ENCODE measurements around the gene GNA14.
"Not testable (repeated sequence)": the region's sequence is repeated elsewhere in the genome, so short reads cannot be mapped to it uniquely, and the experiment has no call there.

GNA14 gene

DNA sequence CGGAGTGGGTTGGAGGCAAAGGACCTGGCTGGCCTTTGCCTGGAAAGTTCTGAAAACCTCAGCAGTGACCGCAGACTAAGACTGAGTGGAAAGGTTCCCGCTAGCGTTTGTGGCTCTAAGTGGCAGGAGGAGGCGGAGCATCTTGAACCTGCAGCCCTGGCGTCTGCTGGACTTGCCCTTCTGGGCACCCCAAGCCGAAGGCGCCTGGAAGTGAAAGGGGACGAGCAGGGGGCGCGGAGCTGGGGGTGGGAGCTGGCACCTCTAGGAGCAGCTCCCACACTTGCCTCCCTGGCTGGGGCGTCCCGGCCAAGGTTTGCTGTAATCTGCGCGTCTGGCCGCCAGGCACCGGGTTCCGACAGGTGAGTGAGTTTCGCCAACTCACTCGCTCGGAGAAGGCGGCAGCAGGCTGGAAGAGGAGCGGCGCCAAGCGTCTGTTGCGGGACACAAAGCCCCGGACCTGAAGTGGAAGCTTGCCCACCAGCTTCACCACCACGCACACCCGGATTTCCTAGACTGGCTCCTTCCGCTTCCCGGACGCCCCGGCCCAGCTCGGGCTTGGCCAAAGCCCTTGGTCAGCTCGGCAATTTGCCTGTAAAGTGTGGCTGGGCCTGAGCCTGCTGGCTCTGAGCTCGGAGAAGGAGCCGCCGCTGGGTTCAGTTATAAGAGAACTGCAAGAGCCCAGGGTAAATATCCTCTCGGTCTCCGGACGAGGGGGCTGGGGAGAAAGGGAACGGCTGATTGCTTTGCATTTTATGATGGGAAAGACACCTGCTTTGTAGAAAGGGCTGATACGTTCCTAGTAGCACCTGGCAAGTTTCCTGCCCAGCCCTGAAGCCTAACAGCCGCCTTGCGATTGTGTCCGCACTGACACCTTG lies at the start of gene GNA14:
TSS of gene GNA14 (minus strand) at position 89 of the 875 bp plus-strand sequence. CDS start 529 bp downstream, outside the sequence.
- TF ChIP-seq, protein P1, sequence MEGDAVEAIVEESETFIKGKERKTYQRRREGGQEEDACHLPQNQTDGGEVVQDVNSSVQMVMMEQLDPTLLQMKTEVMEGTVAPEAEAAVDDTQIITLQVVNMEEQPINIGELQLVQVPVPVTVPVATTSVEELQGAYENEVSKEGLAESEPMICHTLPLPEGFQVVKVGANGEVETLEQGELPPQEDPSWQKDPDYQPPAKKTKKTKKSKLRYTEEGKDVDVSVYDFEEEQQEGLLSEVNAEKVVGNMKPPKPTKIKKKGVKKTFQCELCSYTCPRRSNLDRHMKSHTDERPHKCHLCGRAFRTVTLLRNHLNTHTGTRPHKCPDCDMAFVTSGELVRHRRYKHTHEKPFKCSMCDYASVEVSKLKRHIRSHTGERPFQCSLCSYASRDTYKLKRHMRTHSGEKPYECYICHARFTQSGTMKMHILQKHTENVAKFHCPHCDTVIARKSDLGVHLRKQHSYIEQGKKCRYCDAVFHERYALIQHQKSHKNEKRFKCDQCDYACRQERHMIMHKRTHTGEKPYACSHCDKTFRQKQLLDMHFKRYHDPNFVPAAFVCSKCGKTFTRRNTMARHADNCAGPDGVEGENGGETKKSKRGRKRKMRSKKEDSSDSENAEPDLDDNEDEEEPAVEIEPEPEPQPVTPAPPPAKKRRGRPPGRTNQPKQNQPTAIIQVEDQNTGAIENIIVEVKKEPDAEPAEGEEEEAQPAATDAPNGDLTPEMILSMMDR (conservative IDR thresholded peaks at IDR 0.05): no peak
- no peak for TF ChIP-seq ZFX (IDR thresholded peaks at IDR 0.05)

DNA sequence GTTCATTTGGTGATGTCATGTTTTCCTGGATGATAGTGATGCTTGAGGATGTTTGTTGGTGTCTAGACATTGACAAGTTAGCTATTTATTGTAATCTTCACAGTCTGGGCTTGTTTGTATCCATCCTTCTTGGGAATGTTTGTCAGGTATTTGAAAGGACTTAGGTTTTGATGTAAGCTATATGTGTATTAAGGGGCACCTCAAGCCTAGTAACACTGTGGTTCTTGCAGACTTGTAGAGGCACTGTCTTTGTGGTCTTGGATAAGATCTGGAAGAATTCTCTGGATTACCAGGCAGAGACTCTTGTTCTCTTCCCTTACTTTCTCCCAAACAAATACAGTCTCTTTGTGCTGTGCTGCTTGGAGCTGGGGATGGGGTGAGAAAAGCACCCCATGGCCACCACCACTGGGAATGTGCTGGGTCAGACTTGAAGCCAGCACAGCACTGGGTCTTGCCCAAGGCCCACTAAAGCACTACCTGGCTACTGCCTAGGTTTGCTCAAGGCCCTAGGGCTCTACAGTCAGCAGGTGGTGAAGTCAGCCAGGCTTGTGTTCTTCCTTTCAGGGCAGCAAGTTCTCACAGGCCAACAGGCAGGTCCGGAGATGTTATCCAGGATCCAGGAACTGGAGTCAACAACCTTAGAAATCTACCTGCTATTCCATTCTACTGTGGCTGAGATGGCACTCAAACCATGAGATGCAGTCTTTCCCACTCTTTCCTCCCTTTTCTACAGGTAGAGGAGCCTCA lies 49.3 kb upstream of the GNA14 start:
- no peak overlapping the region for H3K27ac ChIP-seq
- TF ChIP-seq, protein P1 (conservative IDR thresholded peaks at IDR 0.05): no peak
- TF ChIP-seq ZFX (IDR thresholded peaks at IDR 0.05): no peak

More for the DNA sequence above, at the start of gene GNA14:
- peak within 1 kb of the TSS; percentile 73 for H3K27ac ChIP-seq

DNA sequence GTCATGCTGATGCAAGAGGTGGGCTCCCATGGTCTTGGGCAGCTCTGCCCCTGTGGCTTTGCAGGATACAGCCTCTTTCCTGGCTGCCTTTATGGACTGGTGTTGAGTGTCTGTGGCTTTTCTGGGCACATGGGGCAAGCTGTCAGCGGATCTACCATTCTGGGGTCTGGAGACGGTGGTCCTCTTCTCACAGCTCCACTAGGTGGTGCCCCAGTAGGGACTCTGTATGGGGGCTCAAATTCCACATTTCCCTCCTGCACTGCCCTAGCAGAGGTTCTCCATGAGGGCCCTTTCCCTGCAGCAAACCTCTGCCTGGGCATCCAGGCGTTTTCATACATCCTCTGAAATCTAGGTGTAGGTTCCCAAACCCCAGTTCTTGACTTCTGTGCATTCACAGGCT lies 42.6 kb upstream of the GNA14 start:
- H3K27ac ChIP-seq: not testable (repeated sequence)

DNA sequence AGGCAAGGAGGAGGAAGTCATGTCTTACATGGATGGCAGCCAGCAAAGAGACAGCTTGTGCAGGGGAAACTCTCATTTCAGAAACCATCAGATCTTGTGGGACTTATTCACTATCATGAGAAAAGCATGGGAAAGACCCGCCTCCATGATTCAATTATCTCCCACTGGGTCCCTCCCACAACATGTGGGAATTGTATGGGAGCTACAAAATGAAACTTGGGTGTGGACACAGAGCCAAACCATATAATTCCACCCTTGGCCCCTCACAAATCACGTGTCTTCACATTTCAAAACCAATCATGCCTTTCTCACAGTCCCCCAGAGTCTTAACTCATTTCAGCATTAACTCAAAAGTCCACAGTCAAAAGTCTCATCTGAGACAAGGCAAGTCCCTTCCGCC lies 42.0 kb upstream of the GNA14 start:
- not testable (repeated sequence) for H3K27ac ChIP-seq

DNA sequence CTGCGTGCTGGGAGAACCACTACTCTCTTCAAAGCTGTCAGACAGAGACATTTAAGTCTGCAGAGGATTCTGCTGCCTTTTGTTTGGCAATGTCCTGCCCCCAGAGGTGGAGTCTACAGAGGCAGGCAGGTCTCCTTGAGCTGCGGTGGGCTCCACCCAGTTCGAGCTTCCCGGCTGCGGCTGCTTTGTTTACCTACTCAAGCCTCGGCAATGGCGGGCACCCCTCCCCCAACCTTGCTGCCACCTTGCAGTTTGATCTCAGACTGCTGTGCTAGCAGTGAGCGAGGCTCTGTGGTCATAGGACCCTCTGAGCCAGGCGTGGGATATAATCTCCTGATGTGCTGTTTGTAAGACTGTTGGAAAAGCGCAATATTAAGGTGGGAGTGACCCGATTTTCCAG lies 39.6 kb upstream of the GNA14 start:
- H3K27ac ChIP-seq: not testable (repeated sequence)

DNA sequence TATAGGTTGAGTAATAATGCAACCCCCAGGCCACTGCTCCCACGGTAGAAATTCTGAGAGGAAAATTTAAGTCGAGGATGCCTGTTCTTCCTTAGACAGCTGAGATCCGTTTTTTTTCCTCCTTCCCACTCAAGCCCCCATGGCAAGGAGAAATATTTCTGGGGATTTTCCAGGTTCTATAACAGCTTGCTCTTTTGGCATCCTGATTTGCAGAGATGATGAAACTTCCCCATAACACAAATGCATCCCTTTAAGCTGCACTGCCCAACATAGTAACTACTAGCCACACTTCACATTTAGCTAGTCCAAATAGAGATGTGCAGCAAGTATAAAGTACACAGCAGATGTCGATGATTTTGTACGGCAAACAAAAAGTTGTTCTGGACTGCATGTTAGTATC lies 32.5 kb upstream of the GNA14 start:
- H3K27ac ChIP-seq: no peak overlapping the region
- TF ChIP-seq ZFX (IDR thresholded peaks at IDR 0.05): no peak
- TF ChIP-seq, protein P1 (conservative IDR thresholded peaks at IDR 0.05): no peak

DNA sequence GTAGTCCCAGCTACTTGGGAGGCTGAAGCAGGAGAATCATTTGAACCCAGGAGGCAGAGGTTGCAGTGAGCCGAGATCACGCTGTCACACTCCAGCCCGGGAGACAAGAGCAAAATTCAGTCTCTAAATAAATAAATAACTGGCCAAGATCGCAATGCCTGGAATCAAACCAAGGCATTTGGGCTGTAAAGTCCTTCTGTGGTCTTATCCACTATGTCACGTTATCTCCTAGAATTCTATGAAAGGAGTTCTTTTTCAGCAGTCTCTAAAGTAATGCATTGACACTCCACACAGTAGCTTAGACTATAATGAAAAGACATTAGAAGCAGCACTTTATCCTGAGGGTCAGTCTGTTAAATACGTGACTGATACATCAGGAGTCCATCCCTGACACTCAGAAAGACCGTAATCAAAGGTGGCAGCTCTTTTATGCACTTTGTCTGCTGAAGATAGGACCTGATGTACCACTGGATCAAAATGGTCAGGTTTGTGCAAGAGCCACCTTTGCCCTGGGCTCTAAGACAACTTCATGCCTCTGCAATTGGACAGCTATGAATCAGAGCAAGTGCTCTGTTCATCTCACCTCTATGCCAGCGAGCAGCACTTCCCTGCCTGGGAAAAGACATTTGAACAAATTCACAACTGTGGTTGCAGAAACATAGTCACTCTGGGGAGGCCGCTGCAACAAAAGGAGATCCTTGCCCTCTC lies 31.7 kb upstream of the GNA14 start:
- no peak overlapping the region for H3K27ac ChIP-seq
- TF ChIP-seq, protein P1 (conservative IDR thresholded peaks at IDR 0.05): no peak
- no peak for TF ChIP-seq ZFX (IDR thresholded peaks at IDR 0.05)

DNA sequence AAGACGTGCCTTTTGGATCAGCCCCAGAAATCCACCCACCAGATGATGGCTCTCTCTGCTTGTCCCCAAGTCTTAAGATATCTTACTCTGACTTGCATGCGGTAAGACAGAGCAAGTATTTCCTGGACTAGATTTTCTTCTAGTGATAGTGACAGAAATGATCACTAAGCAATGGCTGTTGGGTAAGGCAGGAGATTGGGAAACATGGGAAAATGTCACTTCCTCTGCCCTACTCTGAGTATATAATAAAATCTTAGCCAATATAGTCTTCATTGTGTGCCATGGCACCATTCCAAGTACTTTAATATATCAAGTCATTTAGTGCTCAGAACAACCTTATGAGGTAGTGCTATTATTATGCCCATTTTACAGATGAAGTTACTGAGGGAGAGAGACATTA lies 31.0 kb upstream of the GNA14 start:
- no peak overlapping the region for H3K27ac ChIP-seq
- TF ChIP-seq ZFX (IDR thresholded peaks at IDR 0.05): no peak
- TF ChIP-seq, protein P1 (conservative IDR thresholded peaks at IDR 0.05): no peak
